ENCODE data around the gene PARP16.

- no peak for TF ChIP-seq PCBP2 (IDR thresholded peaks at IDR 0.05; ENCODE audit: low read depth, low read length, poor library complexity, severe bottlenecking)
- TF ChIP-seq CTCF (IDR thresholded peaks at IDR 0.05 in 2 of 3, conservative IDR thresholded peaks at IDR 0.05 in 1 of 3; ENCODE audit: insufficient read depth in 2 of 3, low read depth in 1 of 3, low read length in 3 of 3) = no peak
- no peak for TF ChIP-seq SAFB2 (IDR thresholded peaks at IDR 0.05; ENCODE audit: borderline replicate concordance, low read depth, low read length, severe bottlenecking)
- no peak for TF ChIP-seq MTA3 (IDR thresholded peaks at IDR 0.05; ENCODE audit: borderline replicate concordance)
- no peak for TF ChIP-seq ZNF263 (CRISPR knock-in tag; IDR thresholded peaks at IDR 0.05; ENCODE audit: borderline replicate concordance)
- no peak for TF ChIP-seq MGA (IDR thresholded peaks at IDR 0.05)
- TF ChIP-seq HDAC2 (IDR thresholded peaks at IDR 0.05) = no peak
- TF ChIP-seq HSF4 (CRISPR knock-in tag; IDR thresholded peaks at IDR 0.05; ENCODE audit: borderline replicate concordance) = no peak
- TF ChIP-seq CSDE1 (IDR thresholded peaks at IDR 0.05) = no peak
- no peak for TF ChIP-seq ZEB2 (IDR thresholded peaks at IDR 0.05)
- no peak for TF ChIP-seq BRF2 (IDR thresholded peaks at IDR 0.05; ENCODE audit: borderline replicate concordance, insufficient read depth, insufficient read length)
These were observed 38.0 kb downstream of the PARP16 start for GRCh38 chr15:65248511-65249255.

Data from K562 (cell line).